CD1c-positive myeloid dendritic cell (primary cell): ENCODE data around the gene MAD1L1.

Experiments
- DNase-seq: peaks from one replicate; pipeline ENCODE4 v3.0.0-alpha.2; 2016; ENCODE audit errors: extremely low spot score

Gene MAD1L1

GRCh38 chr7:2118056-2118455, 114.7 kb downstream of the MAD1L1 start:
- no peak for DNase-seq

GRCh38 chr7:2117646-2118045, 115.1 kb downstream of the MAD1L1 start:
- no peak for DNase-seq

GRCh38 chr7:2116989-2117591, 115.7 kb downstream of the MAD1L1 start:
- DNase-seq: peak; percentile 36

DNA sequence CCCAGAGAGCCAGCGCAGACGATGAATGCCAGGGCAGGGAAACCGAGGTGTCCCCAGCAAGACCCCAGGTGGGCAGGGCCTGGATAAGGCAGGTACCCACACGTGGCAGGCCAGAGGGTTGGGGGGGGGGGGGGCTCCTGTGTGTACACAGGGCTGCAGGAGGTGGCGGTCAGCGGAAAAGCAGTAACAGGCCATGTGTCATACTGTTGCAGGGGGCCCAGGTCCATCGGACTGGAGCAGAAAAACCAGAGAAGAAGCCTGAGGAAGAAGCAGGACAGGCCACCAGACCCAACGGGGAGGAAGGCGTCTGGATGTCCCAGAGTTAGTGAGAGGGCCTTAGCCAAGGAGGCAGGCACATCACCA, 116.3 kb downstream of the MAD1L1 start:
- DNase-seq: no peak

DNA sequence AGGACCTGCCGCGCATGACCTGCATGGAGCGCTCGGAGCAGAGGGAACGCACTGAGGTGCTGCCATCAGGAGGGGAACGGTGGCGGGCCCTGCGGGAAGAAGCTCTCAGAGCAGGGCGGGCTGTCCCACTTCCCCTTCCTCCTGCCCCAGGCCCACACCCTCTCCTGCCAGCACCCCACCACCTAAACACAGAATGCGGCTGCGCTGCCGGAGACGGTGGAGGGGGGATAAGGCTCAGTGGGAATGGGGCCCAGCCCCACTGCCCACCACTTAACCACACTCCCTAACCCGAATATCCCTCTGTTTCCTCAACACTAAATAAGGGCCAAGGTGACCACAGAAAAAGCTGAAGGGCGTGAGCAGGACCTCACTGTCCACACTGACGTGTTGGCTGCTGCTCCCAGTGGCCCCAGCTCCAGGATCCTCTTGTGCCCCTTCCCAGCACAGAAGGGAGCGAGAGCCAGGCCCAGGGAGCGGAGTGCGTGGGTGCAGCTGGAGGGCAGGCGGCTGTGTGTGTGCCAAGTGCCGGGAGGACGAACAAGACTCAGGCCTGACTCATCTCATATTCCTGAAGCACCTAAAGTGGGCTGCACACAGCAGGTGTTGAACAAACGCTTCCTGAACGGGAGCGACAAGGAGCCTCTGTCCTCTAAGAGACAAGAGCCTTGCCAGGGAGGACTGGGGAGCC, 116.8 kb downstream of the MAD1L1 start:
- DNase-seq: peak; percentile 45

- DNase-seq: no peak
These were observed 117.6 kb downstream of the MAD1L1 start for GRCh38 chr7:2114926-2115759.

GRCh38 chr7:2114052-2114451, 118.7 kb downstream of the MAD1L1 start:
- peak; percentile 48 for DNase-seq

DNA sequence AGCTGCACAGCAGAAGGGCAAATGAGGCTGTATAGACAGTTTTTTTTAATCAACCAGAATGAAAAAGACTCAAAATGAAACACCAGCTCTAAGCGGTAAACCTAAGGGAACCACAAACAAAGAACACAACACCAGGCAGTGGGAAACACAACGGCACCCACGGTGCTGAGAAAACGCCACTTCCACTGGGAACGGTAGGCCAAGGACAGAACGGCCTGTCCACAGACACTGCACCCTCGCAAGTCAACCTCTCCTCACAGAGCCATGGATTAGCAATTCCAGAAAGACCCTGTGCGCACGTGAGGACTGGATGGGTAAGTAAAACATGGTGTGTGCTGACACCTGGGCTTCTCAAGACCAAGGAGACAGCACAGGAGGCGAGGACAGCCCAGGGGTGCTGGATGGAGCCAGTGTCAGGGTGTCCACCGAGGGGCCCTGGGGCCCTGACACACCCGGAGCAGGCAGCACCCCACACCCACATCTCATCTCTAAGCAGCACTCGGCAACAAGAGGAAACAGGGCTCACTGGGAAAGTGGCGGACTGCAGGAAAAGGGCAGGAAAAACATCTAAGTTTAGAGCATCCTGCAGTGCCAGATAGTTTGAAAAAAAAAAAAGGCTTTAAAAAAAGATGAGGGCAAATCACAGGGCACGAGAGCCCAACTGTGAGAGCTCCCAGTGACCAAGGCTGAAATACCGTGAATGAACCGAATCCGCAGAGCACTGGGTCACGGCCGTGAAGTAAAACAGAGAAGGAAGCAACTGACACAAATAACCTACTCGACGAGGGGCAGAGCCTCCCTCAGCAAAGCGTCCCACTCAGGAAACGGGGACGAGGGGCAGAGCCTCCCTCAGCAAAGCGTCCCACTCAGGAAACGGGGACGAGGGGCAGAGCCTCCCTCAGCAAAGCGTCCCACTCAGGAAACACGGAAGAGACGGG, 120.2 kb downstream of the MAD1L1 start:
- peak; percentile 16 for DNase-seq

- no peak for DNase-seq
These were observed 121.2 kb downstream of the MAD1L1 start for GRCh38 chr7:2111568-2111967.

GRCh38 chr7:2110610-2111396, 121.9 kb downstream of the MAD1L1 start:
- no peak for DNase-seq

DNA sequence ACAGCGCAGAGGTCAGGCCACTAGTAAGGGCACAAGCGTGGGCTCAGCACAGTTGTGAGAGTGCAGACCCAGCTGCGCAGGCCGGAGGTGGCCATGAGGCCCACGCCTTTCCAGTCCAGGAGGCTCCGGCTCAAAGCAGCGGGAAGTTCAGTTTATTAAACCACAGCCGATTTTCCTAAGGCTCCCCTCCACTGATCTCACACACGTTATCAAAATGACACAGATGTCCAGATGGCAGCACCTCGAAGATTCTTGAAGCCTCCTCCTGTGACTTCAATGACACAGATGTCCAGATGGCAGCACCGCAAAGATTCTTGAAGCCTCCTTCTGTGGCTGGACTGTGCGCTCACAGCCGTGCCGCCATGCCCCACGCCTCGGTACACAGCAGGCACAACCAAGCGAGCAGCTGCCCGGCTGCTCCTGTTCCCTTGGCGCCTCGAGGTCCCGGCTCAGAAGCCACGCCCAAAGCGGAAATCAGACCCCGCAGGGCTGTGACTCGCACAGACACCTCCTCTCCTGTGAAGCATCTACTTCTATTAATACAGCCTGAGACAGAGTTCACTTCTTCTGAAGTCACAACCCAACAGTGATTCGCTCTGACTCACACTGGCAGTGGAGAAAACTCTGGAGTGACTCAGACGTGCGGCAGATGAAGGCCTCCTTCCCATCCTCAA, 122.7 kb downstream of the MAD1L1 start:
- DNase-seq: peak; percentile 84

DNA sequence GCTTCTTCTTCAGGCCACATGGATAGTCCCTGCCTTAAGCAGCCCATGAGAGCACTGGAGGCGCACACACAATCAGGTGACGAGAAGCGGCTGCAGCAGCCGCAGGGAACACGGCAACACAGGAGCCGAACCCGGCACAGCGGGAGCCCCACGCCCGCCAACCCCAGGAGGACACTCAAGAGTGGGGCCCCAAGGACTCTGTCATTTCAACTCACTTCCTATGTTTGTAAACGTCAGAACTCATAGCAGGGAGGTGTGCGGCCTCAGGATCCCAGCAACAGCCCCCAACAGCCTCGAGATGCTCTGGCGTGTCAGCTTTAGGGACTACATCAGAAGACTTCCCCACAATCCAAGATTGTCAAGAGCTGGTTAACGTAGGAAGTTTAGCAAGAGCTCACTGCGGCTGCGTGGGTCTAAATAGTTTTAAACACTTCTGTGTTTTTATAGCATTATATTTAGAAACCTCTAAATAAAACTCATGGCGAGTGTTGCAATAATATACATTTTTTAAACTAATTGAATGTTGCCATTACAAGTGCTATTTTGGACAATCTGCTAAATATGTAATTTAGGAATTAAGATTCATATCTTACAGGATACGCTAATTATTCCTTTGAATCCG, 123.4 kb downstream of the MAD1L1 start:
- peak; percentile 79 for DNase-seq

GRCh38 chr7:2108501-2109250, 124.1 kb downstream of the MAD1L1 start:
- no peak for DNase-seq

DNA sequence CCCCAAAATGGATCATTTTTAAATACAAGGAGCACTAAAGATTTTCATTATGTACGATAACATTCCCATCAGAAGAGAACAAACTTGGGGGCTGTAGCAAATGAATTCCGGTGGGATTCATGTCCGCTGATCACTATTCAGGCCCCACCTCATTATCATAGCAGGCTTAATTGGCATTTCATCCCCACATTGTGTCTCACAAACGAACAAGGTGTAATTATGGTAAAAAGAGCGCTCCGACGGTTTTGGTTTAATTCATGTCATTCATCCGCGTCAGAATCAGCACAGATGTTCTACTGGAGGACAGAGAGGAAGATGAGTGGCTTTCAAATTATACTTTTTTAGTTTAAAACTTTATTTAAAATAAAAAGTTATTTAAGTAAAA, 124.7 kb downstream of the MAD1L1 start:
- no peak for DNase-seq

DNA sequence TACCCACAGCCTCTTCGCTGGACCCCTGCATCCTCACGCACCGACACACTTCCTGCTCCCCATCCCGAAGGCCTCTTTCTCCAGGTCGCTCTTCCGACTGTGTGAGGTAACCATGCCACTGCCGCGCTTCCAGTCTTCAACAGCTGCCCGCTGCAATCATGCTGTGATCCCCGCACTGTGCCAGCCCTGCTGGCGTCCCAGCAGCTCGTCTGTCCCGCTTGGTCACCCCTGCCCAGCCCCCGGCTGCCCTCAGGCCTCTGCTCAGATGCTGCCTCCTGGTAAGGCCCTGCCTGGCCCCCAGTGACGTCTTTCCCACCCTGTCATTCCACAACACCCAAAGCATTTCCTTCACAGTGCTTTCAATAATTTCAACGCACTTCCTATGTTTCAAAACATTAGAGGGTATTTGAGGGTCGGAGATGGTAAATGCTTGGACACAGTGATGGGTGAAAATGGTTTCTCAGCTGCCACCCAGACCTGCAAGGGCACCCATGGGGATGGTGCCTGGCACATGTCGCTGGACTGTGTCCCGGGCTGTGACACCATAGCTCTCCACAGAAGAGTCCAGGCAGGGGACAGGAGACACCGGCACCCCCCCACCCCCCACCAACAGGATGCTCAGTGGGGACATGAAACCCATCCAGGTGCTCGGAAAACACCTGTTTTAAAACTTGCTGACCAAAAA, 125.2 kb downstream of the MAD1L1 start:
- DNase-seq: no peak

DNA sequence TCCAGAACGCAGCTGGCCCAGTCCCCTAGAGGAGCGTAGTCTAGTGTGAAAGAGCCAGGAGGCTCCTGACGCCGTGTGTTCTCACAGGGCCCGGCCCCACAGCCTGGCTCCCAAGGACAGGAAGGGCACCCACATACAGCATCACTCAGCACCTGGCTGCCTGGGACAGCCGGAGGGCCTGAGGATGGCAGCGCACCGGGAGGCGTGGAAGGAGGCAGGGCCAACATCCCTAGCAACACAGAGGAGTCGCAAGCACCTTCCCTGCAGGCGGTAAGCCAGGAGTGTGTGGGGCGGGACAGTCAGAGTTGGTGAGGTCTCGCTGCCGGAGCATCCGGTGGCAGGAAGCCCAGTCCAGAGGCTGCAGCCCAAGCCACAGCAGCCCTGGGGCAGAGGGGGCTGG, 125.8 kb downstream of the MAD1L1 start:
- no peak for DNase-seq

DNA sequence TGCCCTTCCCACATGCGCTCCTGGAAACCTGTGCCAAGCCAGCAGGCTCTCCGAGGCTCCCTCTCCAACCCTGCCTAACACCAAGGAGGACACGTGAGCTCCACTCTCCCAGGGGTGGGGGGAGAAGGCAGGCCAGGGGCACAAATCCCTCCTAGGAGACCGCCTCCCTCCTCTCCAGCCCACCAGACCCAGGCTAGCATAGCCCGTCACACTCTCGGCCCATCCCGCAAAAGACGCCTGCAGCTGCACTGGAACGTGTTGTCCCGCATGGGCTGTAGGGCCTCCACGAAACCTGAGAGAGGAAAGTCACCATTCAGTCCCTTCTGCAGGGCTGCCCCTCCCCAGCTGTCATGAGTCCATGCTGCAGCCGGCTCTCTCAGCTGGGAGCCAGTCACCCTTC, 126.3 kb downstream of the MAD1L1 start:
- DNase-seq: no peak

DNA sequence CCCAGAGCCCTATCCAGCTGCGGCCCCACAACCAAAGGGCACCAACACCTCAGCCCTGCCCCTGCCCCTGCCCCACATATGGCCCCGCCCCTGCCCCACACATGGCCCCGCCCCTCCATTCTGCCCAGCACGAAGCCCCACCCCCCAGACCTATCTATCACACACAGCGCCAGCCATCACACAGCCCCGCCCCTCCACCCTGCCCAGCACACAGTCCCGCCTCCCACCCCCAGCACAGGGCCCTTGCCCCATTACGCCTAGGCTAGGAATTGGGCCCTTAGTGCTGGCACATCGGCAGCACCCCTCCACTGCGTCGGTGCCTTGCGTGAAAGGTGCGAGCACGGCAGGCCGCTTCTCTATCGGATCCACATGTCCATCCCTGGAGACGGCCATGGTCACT, 126.8 kb downstream of the MAD1L1 start:
- no peak for DNase-seq

DNA sequence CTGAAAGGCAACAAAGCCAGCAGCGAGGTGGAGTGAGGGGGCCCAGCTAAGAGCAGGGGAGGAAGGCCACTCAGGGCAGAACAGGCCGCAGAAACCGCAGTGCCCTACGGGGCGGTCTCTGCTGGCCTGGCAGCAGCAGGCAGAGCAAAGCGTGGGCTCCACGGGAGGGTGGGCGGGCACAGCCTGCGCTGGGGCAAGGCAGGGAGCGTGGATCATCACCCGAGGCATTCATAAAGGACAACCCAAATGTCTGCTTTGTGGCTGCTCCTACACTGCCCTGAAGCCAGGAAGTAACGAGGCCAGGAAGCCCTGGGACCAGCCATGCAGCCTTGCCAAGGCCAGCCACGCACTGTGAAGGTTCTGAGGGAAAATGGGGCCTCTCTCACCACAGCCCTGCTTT, 127.5 kb downstream of the MAD1L1 start:
- DNase-seq: no peak
